Activated CD4-positive, alpha-beta memory T cell treated with anti-CD3 and anti-CD28 coated beads, Interleukin-2, amount 10 ng/mL, durations not matched to agents 7 days and 5 days (primary cell): ENCODE measurements around the gene WBP11. TPM values are rescaled to one million over a fixed set of nuclear protein-coding genes. Genes with fewer than 3 reads are reported as not detected.
A peak's percentile ranks its signal among the peaks of the same experiment; 100 is the strongest.
"Not testable (repeated sequence)": the region's sequence is repeated elsewhere in the genome, so short reads cannot be mapped to it uniquely, and the experiment has no call there.

Source experiments
- CTCF ChIA-PET: fragments of 350-600 bp; sonication (Branson Sonifier 250); formaldehyde crosslinking; loops from one replicate; lab custom pipeline; 2021; ENCODE audit warnings: antibody characterized with exemption, inconsistent platforms; lab: Charles Lee
- POLR2A ChIA-PET: fragments of 350-600 bp; sonication (Branson Sonifier 250); formaldehyde crosslinking; loops from one replicate; lab custom pipeline; 2021; ENCODE audit warnings: antibody characterized with exemption; lab: Charles Lee
- DNase-seq: peaks from one replicate; pipeline ENCODE4 v3.0.0-alpha.2; 2020
- H3K27ac Mint-ChIP-seq: one replicate; pipeline ENCODE4 v1.8.0; 2021; ENCODE audit warnings: mild to moderate bottlenecking, mixed read lengths
- H3K27me3 Mint-ChIP-seq: one replicate; pipeline ENCODE4 v1.8.0; 2021; ENCODE audit warnings: mixed read lengths
- H3K36me3 Mint-ChIP-seq: one replicate; pipeline ENCODE4 v1.8.0; 2021; ENCODE audit warnings: low read depth, mixed read lengths
- H3K4me1 Mint-ChIP-seq: one replicate; pipeline ENCODE4 v1.8.0; 2021; ENCODE audit warnings: mixed read lengths
- H3K4me3 Mint-ChIP-seq: one replicate; pipeline ENCODE4 v1.8.0; 2021; ENCODE audit warnings: mild to moderate bottlenecking, mixed read lengths
- H3K9me3 Mint-ChIP-seq: one replicate; pipeline ENCODE4 v1.8.0; 2021; ENCODE audit warnings: mixed read lengths
- total RNA-seq, 2 experiments: library from RNA; stranded (reverse); gene quantifications; one replicate each; pipeline ENCODE4 v1.2.3, GENCODE V29; 2021

WBP11 gene
- total RNA-seq, 2 experiments from 2014 or later: 91.1 to 92.7 TPM

DNA sequence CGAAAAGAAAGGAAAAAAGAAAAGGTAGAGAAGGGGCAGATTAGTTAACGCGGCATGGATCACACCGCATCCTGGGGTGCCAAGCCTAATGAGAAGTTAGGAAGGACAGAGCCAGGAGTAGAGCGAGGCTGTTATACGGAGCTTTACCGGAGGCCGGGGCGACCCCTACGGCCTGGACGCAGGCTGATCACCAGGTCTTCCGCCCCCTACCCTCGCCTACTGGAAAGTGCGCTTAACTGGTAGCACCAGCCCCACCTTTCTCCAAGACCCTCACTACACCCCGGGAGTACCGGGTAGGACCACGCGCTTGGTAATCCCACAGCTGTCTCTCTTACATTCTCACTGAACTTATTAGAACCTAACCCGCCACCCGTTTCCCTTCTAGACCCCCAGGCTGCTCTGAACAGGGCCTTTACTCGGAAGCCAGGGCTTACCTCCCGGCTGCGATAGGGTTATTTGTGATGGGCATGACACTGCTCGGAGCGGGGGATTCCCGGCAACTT lies 33.8 kb downstream of the WBP11 start:
- POLR2A ChIA-PET: interaction anchor here (0.9 to 7.9 kb wide), 32 partner anchors 11 to 793 kb away, joined by 3 to 177 read pairs (median 8); partner anchors contain the start of genes ARHGDIB, ATF7IP, C12orf60 and WBP11
- H3K36me3 Mint-ChIP-seq: peaks cover 68% of the 10 kb centered on the region

DNA sequence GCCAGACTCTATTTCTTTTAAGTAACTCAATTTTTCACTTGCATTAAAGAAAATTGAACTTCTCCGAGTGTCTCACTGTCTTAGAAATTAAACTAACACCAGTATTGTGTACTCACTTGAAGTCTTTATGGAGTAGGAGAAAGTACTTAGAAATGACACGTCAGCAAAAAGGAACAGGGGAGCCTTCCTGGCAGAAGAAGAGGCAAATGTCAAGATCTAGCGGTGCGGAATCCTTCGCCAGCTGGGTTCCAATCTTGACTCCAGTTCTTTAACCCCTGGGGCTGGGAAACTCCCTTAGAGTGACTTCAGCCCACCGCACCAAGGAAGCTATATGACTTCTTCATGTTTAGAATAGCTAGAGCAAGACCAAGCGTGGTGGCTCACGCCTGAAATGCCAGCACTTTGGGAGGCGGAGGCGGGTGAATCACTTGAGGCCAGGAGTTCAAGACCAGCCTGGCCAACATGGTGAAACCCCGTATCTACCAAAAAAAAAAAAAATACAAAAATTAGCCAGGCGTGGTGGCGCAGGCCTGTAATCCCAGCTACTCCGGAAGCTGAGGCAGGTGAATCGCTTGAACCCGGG lies 34.4 kb downstream of the WBP11 start:
- H3K4me1 Mint-ChIP-seq: peaks cover 45% of the 10 kb centered on the region
- no peaks in the 10 kb centered on the region for H3K27me3 Mint-ChIP-seq
- peak; percentile 35 for DNase-seq
- peak overlapping the region; percentile 90 for H3K4me3 Mint-ChIP-seq
- peaks cover 63% of the 10 kb centered on the region for H3K36me3 Mint-ChIP-seq
- peaks cover 3% of the 10 kb centered on the region for H3K9me3 Mint-ChIP-seq
- CTCF ChIA-PET: interaction anchor here (0.6 to 3.1 kb wide), 18 partner anchors 9 to 634 kb away, joined by 3 to 50 read pairs (median 4); partner anchors contain the start of genes ARHGDIB, ATF7IP, C12orf60 and WBP11
- POLR2A ChIA-PET: interaction anchor here (0.9 to 7.9 kb wide), 13 partner anchors 14 to 513 kb away, joined by 3 to 177 read pairs (median 24); partner anchors contain the start of genes ARHGDIB, ATF7IP, C12orf60 and WBP11
- H3K27ac Mint-ChIP-seq: peak overlapping the region; percentile 98

More for the DNA sequence above, 33.8 kb downstream of the WBP11 start:
- Mint-ChIP-seq H3K9me3 (peaks cover 3% of the 10 kb centered on the region), H3K27ac (peak overlapping the region; percentile 98), H3K4me1 (peaks cover 47% of the 10 kb centered on the region), H3K4me3 (peak overlapping the region; percentile 90), H3K27me3 (no peaks in the 10 kb centered on the region)
- peak; percentile 47 for DNase-seq
- CTCF ChIA-PET: interaction anchor here (0.6 to 3.1 kb wide), 23 partner anchors 8 to 404 kb away, joined by 3 to 50 read pairs (median 4); partner anchors contain the start of genes ARHGDIB, ATF7IP, C12orf60 and WBP11

DNA sequence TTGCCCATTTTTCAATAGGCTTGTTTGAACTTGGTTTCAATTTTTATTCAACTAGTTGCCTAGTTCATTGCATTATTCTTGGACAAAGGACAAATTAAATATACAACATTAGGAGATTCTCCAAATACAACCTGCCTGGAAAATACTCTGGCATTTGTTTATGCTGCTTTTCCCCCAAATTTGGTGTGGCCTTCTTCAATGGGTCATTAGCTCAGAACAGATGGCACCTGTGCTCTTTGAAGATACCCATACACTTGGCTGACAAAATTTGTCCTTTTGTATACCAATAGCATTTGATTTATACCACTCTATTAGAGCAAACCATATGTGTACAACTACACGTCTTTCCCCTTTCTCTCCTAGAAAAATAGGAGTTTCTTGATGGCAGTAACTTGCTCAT lies 35.7 kb downstream of the WBP11 start:
- Mint-ChIP-seq H3K27me3 (no peaks in the 10 kb centered on the region), H3K9me3 (peaks cover 3% of the 10 kb centered on the region), H3K36me3 (peaks cover 64% of the 10 kb centered on the region), H3K27ac (no peak overlapping the region), H3K4me1 (peaks cover 37% of the 10 kb centered on the region), H3K4me3 (peak overlapping the region; percentile 0)
- no peak for DNase-seq
- ChIA-PET CTCF (interaction anchor here (0.9 kb wide), 1 partner anchor 228 kb away, joined by 4 read pairs; no protein-coding TSS in a partner anchor), POLR2A (no interaction called here)

DNA sequence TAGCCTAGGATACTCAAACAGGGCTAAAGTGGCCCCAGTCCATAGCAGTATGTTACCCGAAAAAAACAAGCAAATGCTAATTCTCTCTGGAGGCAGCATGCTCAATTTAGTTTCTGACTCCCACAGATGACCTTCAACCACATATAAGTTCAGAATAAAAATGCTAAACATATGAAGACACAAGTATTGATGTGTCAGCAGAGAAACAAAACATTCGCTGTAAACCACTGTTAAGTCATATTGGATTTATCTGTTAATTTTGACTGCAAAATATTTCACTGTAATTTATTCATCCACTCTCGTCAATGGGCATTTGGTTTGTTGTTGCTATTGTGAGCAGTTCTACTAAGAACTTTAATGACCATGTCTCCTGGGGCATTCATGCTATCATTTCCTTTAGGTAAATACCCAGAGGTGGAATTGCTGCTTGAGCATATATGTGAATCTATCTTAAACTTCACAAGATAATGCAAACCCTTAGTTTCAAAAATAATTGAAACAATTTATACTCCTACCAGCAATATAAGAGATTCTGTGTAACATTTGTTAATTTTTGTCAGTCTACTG lies 36.5 kb downstream of the WBP11 start:
- peaks cover 73% of the 10 kb centered on the region for H3K36me3 Mint-ChIP-seq
- H3K27ac Mint-ChIP-seq: no peak overlapping the region
- ChIA-PET POLR2A (no interaction called here), CTCF (interaction anchor here (0.9 kb wide), 1 partner anchor 229 kb away, joined by 4 read pairs; no protein-coding TSS in a partner anchor)
- peaks cover 5% of the 10 kb centered on the region for H3K9me3 Mint-ChIP-seq
- no peaks in the 10 kb centered on the region for H3K27me3 Mint-ChIP-seq
- peaks cover 30% of the 10 kb centered on the region for H3K4me1 Mint-ChIP-seq
- DNase-seq: no peak
- H3K4me3 Mint-ChIP-seq: no peak overlapping the region

DNA sequence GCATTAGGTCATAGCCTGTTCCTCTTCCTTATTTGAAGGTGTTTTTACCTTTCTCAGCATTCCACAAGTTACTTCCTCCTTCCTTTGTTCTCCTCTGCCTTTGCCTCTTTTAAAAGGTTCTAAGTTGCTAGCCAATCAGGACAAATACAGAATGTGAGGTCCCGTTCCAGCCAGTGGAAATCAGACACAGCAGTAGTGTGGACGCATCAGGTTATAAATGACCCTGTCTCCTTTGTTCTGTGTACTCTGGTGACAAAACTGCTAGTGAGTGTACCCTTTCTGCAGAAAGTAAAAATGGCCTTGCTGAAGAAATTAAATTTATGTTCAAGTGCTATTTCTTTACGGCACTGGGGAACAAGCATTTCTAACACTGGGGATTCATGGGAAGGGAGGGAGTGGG lies 37.3 kb downstream of the WBP11 start:
- DNase-seq, H3K9me3 Mint-ChIP-seq, H3K27ac Mint-ChIP-seq, CTCF ChIA-PET, H3K27me3 Mint-ChIP-seq, H3K4me3 Mint-ChIP-seq, POLR2A ChIA-PET: not testable (repeated sequence)
- Mint-ChIP-seq H3K4me1 (peaks cover 28% of the 10 kb centered on the region), H3K36me3 (peaks cover 80% of the 10 kb centered on the region)

DNA sequence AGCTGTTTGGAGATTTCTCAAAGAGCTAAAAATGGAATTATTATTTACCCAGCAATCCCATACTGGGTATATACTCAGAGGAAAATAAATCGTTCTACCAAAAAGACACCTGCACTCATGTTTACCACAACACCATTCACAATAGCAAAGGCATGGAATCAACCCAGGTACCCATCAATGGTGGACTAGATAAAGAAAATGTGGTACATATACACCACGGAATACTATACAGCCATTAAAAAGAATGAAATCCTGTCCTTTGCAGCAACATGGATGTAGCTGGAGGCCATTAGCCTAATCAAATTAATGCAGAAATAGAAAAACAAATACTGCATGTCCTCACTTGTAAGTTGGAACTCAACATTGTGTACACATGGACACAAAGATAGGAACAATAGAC lies 37.9 kb downstream of the WBP11 start:
- Mint-ChIP-seq H3K4me1 (peaks cover 28% of the 10 kb centered on the region), H3K36me3 (peaks cover 82% of the 10 kb centered on the region)
- CTCF ChIA-PET: no interaction called here

DNA sequence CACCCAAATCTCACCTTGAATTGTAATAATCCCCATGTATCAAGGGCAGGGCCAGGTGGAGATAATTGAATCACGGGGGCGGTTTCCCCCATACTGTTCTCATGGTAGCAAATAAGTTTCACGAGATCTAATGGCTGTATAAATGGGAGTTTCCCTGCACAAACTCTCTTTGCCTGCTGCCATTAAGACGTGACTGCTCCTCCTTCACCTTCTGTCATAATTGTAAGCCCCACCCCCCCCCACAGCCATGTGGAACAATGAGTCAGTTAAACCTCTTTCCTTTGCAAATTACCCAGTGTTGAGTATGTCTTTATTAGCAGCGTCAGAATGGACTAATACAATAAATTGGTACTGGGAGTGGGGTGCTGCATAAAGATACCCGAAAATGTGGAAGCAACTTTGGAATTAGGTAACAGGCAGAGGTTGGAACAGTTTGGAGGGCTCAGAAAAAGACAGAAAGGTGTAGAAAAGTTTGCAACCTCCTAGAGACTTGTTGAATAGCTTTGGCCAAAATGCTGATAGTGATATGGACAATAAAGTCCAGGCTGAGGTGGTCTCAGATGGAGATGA lies 43.5 kb downstream of the WBP11 start:
- H3K27ac Mint-ChIP-seq, H3K4me1 Mint-ChIP-seq, H3K4me3 Mint-ChIP-seq, DNase-seq, H3K27me3 Mint-ChIP-seq: not testable (repeated sequence)
- H3K36me3 Mint-ChIP-seq: peaks cover 36% of the 10 kb centered on the region
- ChIA-PET CTCF (interaction anchor here (1.0 kb wide), 1 partner anchor 24 kb away, joined by 3 read pairs; no protein-coding TSS in a partner anchor), POLR2A (interaction anchor here (2.1 kb wide), 1 partner anchor 11 kb away, joined by 8 read pairs; a partner anchor contains a TSS)
- peaks cover 11% of the 10 kb centered on the region for H3K9me3 Mint-ChIP-seq

More for the DNA sequence above, 37.9 kb downstream of the WBP11 start:
- POLR2A ChIA-PET: no interaction called here
- peaks cover 6% of the 10 kb centered on the region for H3K9me3 Mint-ChIP-seq
- no peak overlapping the region for H3K4me3 Mint-ChIP-seq
- no peaks in the 10 kb centered on the region for H3K27me3 Mint-ChIP-seq
- no peak for DNase-seq
- no peak overlapping the region for H3K27ac Mint-ChIP-seq

DNA sequence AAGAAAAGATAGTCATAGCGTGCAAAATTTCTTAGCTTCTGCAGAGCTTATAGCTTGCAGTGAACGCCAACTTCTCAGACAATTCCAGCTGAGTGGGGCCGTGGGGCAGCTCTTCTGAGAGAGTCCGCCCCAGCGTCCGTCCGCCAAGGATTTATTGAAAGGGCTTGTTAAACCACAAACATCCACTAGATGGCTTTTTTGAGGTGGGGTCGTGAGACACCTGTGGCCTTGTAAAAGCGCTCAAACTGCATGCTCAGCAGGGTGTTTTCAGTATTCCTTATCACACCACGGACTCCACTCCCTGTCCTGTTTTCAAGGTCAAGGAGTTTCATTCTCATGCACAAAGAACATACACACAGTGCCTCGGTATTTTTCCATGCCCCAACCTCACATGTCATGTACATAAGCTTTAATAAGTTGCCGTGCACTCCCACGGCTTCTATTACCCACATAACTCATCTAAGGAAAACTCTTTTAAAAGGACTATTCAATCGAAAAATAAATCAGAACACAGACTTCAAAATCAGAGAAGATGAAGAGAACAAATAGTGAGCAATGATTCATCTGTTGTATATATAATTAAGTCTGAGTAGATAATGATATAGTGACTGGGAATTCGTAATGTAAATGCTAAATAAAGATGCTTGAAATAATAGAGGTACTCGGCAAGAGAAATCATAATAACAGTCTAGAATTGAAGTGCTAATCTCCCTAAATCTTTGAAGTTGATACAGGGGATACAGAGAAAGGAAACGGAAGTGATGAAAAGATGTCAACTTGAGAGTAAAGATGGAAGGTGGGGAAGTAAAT lies 46.7 kb downstream of the WBP11 start:
- ChIA-PET CTCF (interaction anchor here (1.0 kb wide), 1 partner anchor 13 kb away, joined by 3 read pairs; no protein-coding TSS in a partner anchor), POLR2A (no interaction called here)
- H3K27ac Mint-ChIP-seq: no peak overlapping the region
- DNase-seq: no peak
- peaks cover 19% of the 10 kb centered on the region for H3K36me3 Mint-ChIP-seq
- H3K27me3 Mint-ChIP-seq: no peaks in the 10 kb centered on the region
- H3K4me1 Mint-ChIP-seq: peaks cover 4% of the 10 kb centered on the region
- H3K4me3 Mint-ChIP-seq: no peak overlapping the region
- H3K9me3 Mint-ChIP-seq: peaks cover 8% of the 10 kb centered on the region

DNA sequence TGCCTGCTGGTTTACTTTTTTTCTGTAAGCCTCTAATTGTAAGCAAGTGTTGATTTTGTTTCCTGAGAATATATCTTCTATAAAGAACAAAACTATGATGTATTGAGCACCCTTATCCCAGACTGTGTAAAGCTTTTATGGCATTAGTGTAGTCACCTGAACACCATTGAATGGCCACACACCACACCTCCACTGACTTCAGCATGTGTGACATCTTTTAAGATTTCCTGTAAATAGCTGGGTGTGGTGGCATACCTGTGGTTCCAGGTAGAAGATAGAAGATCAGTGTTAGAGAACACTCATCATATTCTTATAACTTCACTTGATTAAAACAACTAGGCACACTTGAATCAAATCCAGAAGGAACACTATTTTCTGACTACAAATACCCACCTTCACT lies 51.3 kb downstream of the WBP11 start:
- Mint-ChIP-seq H3K4me3 (no peak overlapping the region), H3K27me3 (no peaks in the 10 kb centered on the region)

DNA sequence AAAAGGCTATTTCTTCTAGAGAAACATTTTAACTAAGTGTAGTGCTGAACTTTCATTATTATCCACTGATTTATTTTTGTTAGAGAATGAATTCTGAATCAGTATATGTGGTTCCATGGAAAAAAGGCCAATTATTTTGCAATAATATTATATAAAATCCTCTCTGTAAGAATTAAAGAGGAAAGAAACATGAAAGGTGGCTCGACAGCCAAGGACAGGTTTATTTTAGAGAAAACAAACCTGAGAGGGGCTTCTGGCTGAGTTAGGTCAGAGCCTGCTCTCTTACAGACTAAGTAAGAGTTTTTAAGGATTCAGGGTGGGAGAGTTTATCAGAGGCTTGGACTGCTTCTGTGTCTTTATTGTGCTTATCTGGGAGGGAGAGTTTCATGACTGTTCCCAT lies 60.2 kb downstream of the WBP11 start:
- Mint-ChIP-seq H3K27ac (no peak overlapping the region), H3K4me1 (peaks cover 5% of the 10 kb centered on the region), H3K27me3 (no peaks in the 10 kb centered on the region), H3K36me3 (peaks cover 17% of the 10 kb centered on the region), H3K4me3 (no peak overlapping the region), H3K9me3 (peaks cover 9% of the 10 kb centered on the region)
- no peak for DNase-seq
- ChIA-PET POLR2A (no interaction called here), CTCF (no interaction called here)

More for the DNA sequence above, 51.3 kb downstream of the WBP11 start:
- ChIA-PET CTCF (no interaction called here), POLR2A (no interaction called here)
- no peak overlapping the region for H3K27ac Mint-ChIP-seq
- peaks cover 7% of the 10 kb centered on the region for H3K36me3 Mint-ChIP-seq
- no peak for DNase-seq
- H3K9me3 Mint-ChIP-seq: peaks cover 2% of the 10 kb centered on the region
- H3K4me1 Mint-ChIP-seq: peaks cover 8% of the 10 kb centered on the region

DNA sequence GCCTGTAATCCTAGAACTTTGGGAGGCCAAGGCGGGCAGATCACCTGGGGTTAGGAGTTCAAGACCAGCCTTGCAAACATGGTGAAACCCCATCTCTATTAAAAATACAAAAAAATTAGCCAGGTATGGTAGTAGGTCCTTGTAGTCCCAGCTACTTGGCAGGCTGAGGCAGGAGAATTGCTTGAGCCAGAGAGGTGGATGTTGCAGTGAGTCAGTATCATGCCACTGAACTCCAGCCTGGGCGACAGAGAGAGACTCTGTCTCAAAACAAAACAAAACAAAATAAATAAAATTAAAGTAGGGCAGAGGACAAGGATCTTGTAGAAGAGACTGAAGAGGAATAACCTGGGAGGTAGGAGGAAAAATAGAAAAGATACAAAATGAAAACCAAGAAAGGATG lies 61.3 kb downstream of the WBP11 start:
- H3K4me3 Mint-ChIP-seq: no peak overlapping the region
- no peaks in the 10 kb centered on the region for H3K27me3 Mint-ChIP-seq
- DNase-seq: no peak
- H3K9me3 Mint-ChIP-seq: peaks cover 7% of the 10 kb centered on the region
- CTCF ChIA-PET: no interaction called here
- POLR2A ChIA-PET: no interaction called here
- H3K27ac Mint-ChIP-seq: no peak overlapping the region
- H3K36me3 Mint-ChIP-seq: peaks cover 9% of the 10 kb centered on the region
- H3K4me1 Mint-ChIP-seq: no peaks in the 10 kb centered on the region

DNA sequence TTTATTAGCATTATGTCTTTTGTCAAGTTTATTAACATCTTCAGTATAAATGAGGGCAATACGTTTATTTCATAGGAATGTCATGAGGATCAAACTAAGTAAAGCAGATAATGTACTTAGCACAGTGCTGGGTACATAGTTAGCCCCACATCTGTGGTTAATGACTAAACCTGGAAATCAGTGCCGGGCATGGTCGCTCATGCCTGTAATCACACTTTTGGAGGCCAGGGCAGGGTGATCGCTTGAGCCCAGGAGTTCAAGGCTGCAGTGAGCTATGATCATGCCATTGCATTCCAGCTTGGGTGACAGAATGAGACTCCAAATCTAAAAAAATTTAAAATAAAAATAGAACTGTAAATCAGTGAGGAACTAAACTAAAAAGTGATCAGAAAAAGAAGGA lies 62.1 kb downstream of the WBP11 start:
- ChIA-PET POLR2A (interaction anchor here (0.9 kb wide), 1 partner anchor 29 kb away, joined by 3 read pairs; no protein-coding TSS in a partner anchor), CTCF (no interaction called here)
- no peaks in the 10 kb centered on the region for H3K27me3 Mint-ChIP-seq
- H3K4me1 Mint-ChIP-seq: no peaks in the 10 kb centered on the region
- DNase-seq: no peak
- peaks cover 8% of the 10 kb centered on the region for H3K36me3 Mint-ChIP-seq
- H3K27ac Mint-ChIP-seq: no peak overlapping the region
- no peak overlapping the region for H3K4me3 Mint-ChIP-seq
- peaks cover 5% of the 10 kb centered on the region for H3K9me3 Mint-ChIP-seq
